Measurements from ENCODE around the gene LRRK2. TPM values are rescaled to one million over a fixed set of nuclear protein-coding genes. Genes with fewer than 3 reads are reported as not detected.

Gene LRRK2
- total and polyA plus RNA-seq, 8 donors: 2.9 to 28.1 (median 4.6) TPM

- no peak for DNase-seq
- TF ChIP-seq POLR2AphosphoS5 (IDR thresholded peaks at IDR 0.05) (no peak), EP300 (IDR thresholded peaks at IDR 0.05) (no peak), POLR2A (IDR thresholded peaks at IDR 0.05) (no peak), CTCF (IDR thresholded peaks at IDR 0.05) (no peak)
- no peaks in the 10 kb centered on the region for H3K9me3 ChIP-seq
- H3K4me3 ChIP-seq: peak overlapping the region in 3 of 4 donors; percentile 52 to 72 (median 58)
- peaks cover 0 to 11% (median 10%) of the 10 kb centered on the region in 3 donors for H3K27me3 ChIP-seq
- H3K4me1 ChIP-seq: peaks cover 0 to 31% (median 13%) of the 10 kb centered on the region in 4 donors
- peak overlapping the region in 4 of 5 donors; percentile 87 to 90 (median 88) for H3K27ac ChIP-seq
- H3K36me3 ChIP-seq: no peaks in the 10 kb centered on the region
- intact Hi-C loops (cut with DNase I; ENCODE audit: low total_unique reads): no loop called here
Measured at GRCh38 chr12:40223646-40224045, 1.2 kb upstream of the LRRK2 start.

- 33 to 49% (median 38%) methylated on average over 12 of the region's 12 CpGs for WGBS, 5 donors
- Histone ChIP-seq H3K27me3 (peaks cover 0 to 11% (median 10%) of the 10 kb centered on the region in 3 donors), H3K4me1 (peaks cover 0 to 49% (median 13%) of the 10 kb centered on the region in 4 donors), H3K9me3 (no peaks in the 10 kb centered on the region), H3K36me3 (no peaks in the 10 kb centered on the region), H3K4me3 (peak overlapping the region; percentile 52 to 72 (median 59)), H3K27ac (peak overlapping the region; percentile 87 to 90 (median 89))
- no peak for DNase-seq
- TF ChIP-seq POLR2A (IDR thresholded peaks at IDR 0.05) (no peak), POLR2AphosphoS5 (IDR thresholded peaks at IDR 0.05) (no peak), CTCF (IDR thresholded peaks at IDR 0.05) (no peak), EP300 (IDR thresholded peaks at IDR 0.05) (no peak)
- intact Hi-C loops (cut with DNase I; ENCODE audit: low total_unique reads): no loop called here
Measured at GRCh38 chr12:40225337-40225983, 663 bp downstream of the LRRK2 start.

GRCh38 chr12:40225984-40226602 is 1.3 kb downstream of the LRRK2 start:
- Histone ChIP-seq H3K27ac (peak overlapping the region in 4 of 5 donors; percentile 87 to 90 (median 88)), H3K4me3 (peak overlapping the region; percentile 52 to 72 (median 59)), H3K9me3 (no peaks in the 10 kb centered on the region), H3K36me3 (no peaks in the 10 kb centered on the region), H3K4me1 (peaks cover 0 to 49% (median 13%) of the 10 kb centered on the region in 4 donors), H3K27me3 (peaks cover 0 to 11% (median 10%) of the 10 kb centered on the region in 3 donors)
- peak in 1 of 2 donors; percentile 22 for DNase-seq
- 8 to 13% (median 12%) methylated on average over 1 of the region's 1 CpG for WGBS, 5 donors
- intact Hi-C loops (cut with DNase I; ENCODE audit: low total_unique reads): no loop called here
- TF ChIP-seq CTCF (IDR thresholded peaks at IDR 0.05) (no peak), POLR2A (IDR thresholded peaks at IDR 0.05) (no peak), POLR2AphosphoS5 (IDR thresholded peaks at IDR 0.05) (no peak), EP300 (IDR thresholded peaks at IDR 0.05) (no peak)

- H3K4me1 ChIP-seq: peaks cover 0 to 49% (median 13%) of the 10 kb centered on the region in 4 donors
- intact Hi-C loops (cut with DNase I; ENCODE audit: low total_unique reads): no loop called here
- H3K27me3 ChIP-seq: peaks cover 0 to 11% (median 10%) of the 10 kb centered on the region in 3 donors
- TF ChIP-seq POLR2AphosphoS5 (IDR thresholded peaks at IDR 0.05) (peak in 2 of 3 donors; percentile 18 to 47), POLR2A (IDR thresholded peaks at IDR 0.05) (no peak), CTCF (IDR thresholded peaks at IDR 0.05) (no peak), EP300 (IDR thresholded peaks at IDR 0.05) (no peak)
- H3K9me3 ChIP-seq: no peaks in the 10 kb centered on the region
- no peaks in the 10 kb centered on the region for H3K36me3 ChIP-seq
- peak overlapping the region in 4 of 5 donors; percentile 87 to 90 (median 88) for H3K27ac ChIP-seq
- DNase-seq: peak in 1 of 2 donors; percentile 30
- WGBS, 5 donors: 32 to 61% (median 43%) methylated on average over 4 of the region's 4 CpGs
- peak overlapping the region in 2 of 4 donors; percentile 52 to 72 for H3K4me3 ChIP-seq
Measured at GRCh38 chr12:40226705-40227104, 1.9 kb downstream of the LRRK2 start.

Measured in stomach (tissue), 9 donors.